Thoracic aorta (tissue), 2 donors: ENCODE results near the gene UGT1A8. TPM values are rescaled to one million over a fixed set of nuclear protein-coding genes. Genes with fewer than 3 reads are reported as not detected.

Source experiments
- ATAC-seq: fragments of 150-250 bp; one replicate; pipeline ENCODE4 v1.8.0; 2017; ENCODE audit warnings: low read depth; ENCODE audit not compliant: insufficient number of reproducible peaks, low FRiP score
- DNase-seq: peaks from one replicate; pipeline ENCODE4 v3.0.0-alpha.2; 2020; ENCODE audit warnings: low spot score
- H3K27ac ChIP-seq, 2 donors: fragments of 200-600 bp; sonication (generic); 1 replicate in 1 of 2; 2 replicates in 1 of 2; pipeline ENCODE4 v1.5.1; 2016; ENCODE audit warnings: mild to moderate bottlenecking in 2 of 2, moderate library complexity in 2 of 2
- H3K27me3 ChIP-seq: fragments of 200-600 bp; sonication (generic); replicated peaks from 2 replicates; pipeline ENCODE4 v1.6.0; 2016; ENCODE audit warnings: mild to moderate bottlenecking; ENCODE audit not compliant: insufficient read depth
- H3K36me3 ChIP-seq: fragments of 200-600 bp; sonication (generic); one replicate; pipeline ENCODE4 v1.5.1; 2016
- H3K4me1 ChIP-seq, 2 donors: fragments of 200-600 bp; sonication (generic); 1 replicate in 1 of 2; 2 replicates in 1 of 2; pipeline versions ENCODE4 v1.5.1 to v1.6.0; 2016; ENCODE audit warnings: low read depth in 2 of 2, mild to moderate bottlenecking in 1 of 2; ENCODE audit not compliant: control insufficient read depth in 1 of 2
- H3K4me3 ChIP-seq: fragments of 200-600 bp; sonication (generic); 2 replicates; pipeline ENCODE4 v1.5.1; 2016; ENCODE audit warnings: mild to moderate bottlenecking
- H3K9me3 ChIP-seq: fragments of 200-600 bp; sonication (generic); 2 replicates; pipeline ENCODE4 v1.5.1; 2016
- total RNA-seq, 2 donors: library from RNA; depleted of rRNA; stranded (reverse); fragments of >200 nt; gene quantifications; one replicate each; pipeline versions ENCODE4 v1.1.0 to v1.2.3, GENCODE V29; 2016
- TF ChIP-seq, protein P1 (sequence below): fragments of 200-600 bp; sonication (generic); IDR thresholded peaks from one replicate; pipeline ENCODE4 v1.5.1; 2019; ENCODE audit warnings: antibody characterized with exemption

Gene UGT1A8
- total RNA-seq, 2 donors from 2014 or later = not detected

DNA sequence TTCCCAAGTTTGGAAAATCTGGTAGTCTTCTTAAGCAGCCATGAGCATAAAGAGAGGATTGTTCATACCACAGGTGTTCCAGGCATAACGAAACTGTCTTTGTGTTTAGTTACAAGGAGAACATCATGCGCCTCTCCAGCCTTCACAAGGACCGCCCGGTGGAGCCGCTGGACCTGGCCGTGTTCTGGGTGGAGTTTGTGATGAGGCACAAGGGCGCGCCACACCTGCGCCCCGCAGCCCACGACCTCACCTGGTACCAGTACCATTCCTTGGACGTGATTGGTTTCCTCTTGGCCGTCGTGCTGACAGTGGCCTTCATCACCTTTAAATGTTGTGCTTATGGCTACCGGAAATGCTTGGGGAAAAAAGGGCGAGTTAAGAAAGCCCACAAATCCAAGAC is 154.7 kb downstream of the UGT1A8 start:
- Histone ChIP-seq H3K4me3 (no peak overlapping the region), H3K36me3 (no peaks in the 10 kb centered on the region), H3K27me3 (no peaks in the 10 kb centered on the region), H3K4me1 (no peaks in the 10 kb centered on the region), H3K9me3 (peaks cover 4% of the 10 kb centered on the region), H3K27ac (no peak overlapping the region)
- TF ChIP-seq, protein P1, sequence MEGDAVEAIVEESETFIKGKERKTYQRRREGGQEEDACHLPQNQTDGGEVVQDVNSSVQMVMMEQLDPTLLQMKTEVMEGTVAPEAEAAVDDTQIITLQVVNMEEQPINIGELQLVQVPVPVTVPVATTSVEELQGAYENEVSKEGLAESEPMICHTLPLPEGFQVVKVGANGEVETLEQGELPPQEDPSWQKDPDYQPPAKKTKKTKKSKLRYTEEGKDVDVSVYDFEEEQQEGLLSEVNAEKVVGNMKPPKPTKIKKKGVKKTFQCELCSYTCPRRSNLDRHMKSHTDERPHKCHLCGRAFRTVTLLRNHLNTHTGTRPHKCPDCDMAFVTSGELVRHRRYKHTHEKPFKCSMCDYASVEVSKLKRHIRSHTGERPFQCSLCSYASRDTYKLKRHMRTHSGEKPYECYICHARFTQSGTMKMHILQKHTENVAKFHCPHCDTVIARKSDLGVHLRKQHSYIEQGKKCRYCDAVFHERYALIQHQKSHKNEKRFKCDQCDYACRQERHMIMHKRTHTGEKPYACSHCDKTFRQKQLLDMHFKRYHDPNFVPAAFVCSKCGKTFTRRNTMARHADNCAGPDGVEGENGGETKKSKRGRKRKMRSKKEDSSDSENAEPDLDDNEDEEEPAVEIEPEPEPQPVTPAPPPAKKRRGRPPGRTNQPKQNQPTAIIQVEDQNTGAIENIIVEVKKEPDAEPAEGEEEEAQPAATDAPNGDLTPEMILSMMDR = no peak
- ATAC-seq = no peak
- DNase-seq = no peak

DNA sequence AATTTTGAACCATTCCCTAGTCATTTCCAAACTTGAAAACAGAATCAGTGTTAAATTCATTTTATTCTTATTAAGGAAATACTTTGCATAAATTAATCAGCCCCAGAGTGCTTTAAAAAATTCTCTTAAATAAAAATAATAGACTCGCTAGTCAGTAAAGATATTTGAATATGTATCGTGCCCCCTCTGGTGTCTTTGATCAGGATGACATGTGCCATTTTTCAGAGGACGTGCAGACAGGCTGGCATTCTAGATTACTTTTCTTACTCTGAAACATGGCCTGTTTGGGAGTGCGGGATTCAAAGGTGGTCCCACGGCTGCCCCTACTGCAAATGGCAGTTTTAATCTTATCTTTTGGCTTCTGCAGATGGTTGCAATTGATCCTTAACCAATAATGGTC is 155.2 kb downstream of the UGT1A8 start:
- H3K4me1 ChIP-seq = no peaks in the 10 kb centered on the region
- no peaks in the 10 kb centered on the region for H3K27me3 ChIP-seq
- DNase-seq (no peak), ATAC-seq (no peak)
- H3K4me3 ChIP-seq = no peak overlapping the region
- no peaks in the 10 kb centered on the region for H3K36me3 ChIP-seq
- no peak overlapping the region for H3K27ac ChIP-seq
- peaks cover 4% of the 10 kb centered on the region for H3K9me3 ChIP-seq
- TF ChIP-seq, protein P1 = no peak

DNA sequence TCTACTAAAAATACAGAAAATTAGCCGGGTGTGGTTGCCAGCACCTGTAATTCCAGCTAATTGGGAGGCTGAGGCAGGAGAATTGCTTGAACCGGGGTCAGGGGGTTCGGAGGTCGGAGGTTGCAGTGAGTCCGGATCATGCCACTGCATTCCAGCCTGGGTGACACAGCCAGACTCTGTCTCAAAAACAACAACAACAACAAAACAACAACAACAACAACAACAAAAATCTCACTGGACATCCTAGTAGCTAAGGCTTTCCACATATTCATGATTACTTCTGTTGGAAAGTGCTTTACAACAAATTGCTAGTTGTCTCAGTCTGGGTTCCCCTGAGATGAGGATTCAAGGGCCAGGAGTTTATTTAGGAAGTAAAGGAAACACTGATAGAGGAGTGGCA is 156.4 kb downstream of the UGT1A8 start:
- Histone ChIP-seq H3K4me1 (no peaks in the 10 kb centered on the region), H3K36me3 (no peaks in the 10 kb centered on the region), H3K4me3 (no peak overlapping the region), H3K27me3 (no peaks in the 10 kb centered on the region), H3K9me3 (peaks cover 4% of the 10 kb centered on the region), H3K27ac (no peak overlapping the region)
- TF ChIP-seq, protein P1 = no peak
- no peak for DNase-seq
- ATAC-seq = no peak

DNA sequence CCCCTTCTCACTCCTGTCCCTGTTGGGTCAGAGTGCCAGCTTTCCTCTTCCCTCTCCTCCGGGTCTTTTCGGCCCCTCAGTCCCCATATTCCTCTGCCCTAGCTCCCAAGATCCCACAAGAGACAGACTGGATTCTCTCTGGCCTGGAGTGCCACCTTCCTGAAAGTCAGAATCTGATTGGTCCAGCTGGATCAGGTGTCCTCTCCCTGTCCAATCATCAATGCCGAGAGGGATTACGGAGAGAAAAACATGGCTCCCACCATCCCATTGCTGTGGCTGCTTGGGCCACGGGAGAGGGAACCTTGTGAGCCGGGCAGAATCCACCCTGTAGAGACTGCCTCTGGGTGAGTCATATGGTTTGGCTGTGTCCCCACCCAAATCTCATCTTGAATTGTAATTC is 158.0 kb downstream of the UGT1A8 start:
- no peak for DNase-seq
- Histone ChIP-seq H3K4me1 (no peaks in the 10 kb centered on the region), H3K36me3 (no peaks in the 10 kb centered on the region), H3K27me3 (no peaks in the 10 kb centered on the region), H3K9me3 (peaks cover 4% of the 10 kb centered on the region), H3K4me3 (no peak overlapping the region), H3K27ac (no peak overlapping the region)
- no peak for ATAC-seq
- TF ChIP-seq, protein P1 = no peak

DNA sequence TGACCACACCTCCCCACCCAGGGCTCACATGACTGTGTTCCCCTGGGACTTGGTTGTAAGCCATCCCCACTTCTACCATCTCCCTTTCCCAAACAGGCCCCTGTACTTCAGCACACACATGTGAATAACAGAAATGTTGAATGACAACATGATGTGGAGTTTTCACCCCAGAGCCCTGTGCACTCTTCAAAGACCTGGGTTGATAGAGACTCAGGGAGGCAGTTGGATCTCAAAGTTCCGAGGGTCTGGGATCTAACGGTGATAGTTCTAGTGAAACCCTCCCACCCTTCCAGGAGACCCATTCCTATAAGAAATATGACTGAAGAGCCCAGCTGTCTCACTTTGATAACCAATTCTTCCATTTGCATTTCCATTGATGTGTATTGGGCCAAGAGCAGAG is 160.6 kb downstream of the UGT1A8 start, which contains the start of gene MROH2A:
MROH2A (plus strand) TSS at position 301 of the 400 bp plus-strand sequence. CDS start 1,029 bp downstream, outside the sequence.
- Histone ChIP-seq H3K27me3 (no peaks in the 10 kb centered on the region), H3K36me3 (no peaks in the 10 kb centered on the region), H3K4me1 (no peaks in the 10 kb centered on the region), H3K9me3 (peaks cover 4% of the 10 kb centered on the region), H3K27ac (no peak within 1 kb of the TSS), H3K4me3 (no peak within 1 kb of the TSS)
- TF ChIP-seq, protein P1 = no peak
- DNase-seq (no peak), ATAC-seq (no peak)
